Osteoblast (primary cell): ENCODE data around the gene C22orf31. TPM values are rescaled to one million over a fixed set of nuclear protein-coding genes. Genes with fewer than 3 reads are reported as not detected.

Experiments used
- DNase-seq: peaks from one replicate; pipeline ENCODE4 v3.0.0; 2011; ENCODE audit warnings: low spot score, mixed read lengths; ENCODE audit not compliant: insufficient read length; ENCODE audit errors: missing footprints
- H2AFZ ChIP-seq: 2 replicates; pipeline ENCODE4 v1.6.0; 2011; ENCODE audit warnings: mild to moderate bottlenecking, low read length
- H3K27ac ChIP-seq: 2 replicates; pipeline ENCODE4 v1.5.1; 2011; ENCODE audit warnings: mild to moderate bottlenecking, low read depth, low read length, moderate library complexity
- H3K27me3 ChIP-seq: 2 replicates; pipeline ENCODE4 v1.6.0; 2012; ENCODE audit warnings: mild to moderate bottlenecking, control low read depth, inconsistent platforms, low read length, moderate library complexity; ENCODE audit not compliant: insufficient read depth
- H3K36me3 ChIP-seq: 2 replicates; pipeline ENCODE4 v1.5.1; 2011; ENCODE audit warnings: mild to moderate bottlenecking, low read length, control low read depth, moderate library complexity; ENCODE audit not compliant: insufficient read depth
- H3K4me1 ChIP-seq: 2 replicates; pipeline ENCODE4 v1.5.1; 2011; ENCODE audit warnings: mild to moderate bottlenecking, low read length, control low read depth, moderate library complexity; ENCODE audit not compliant: insufficient read depth
- H3K4me2 ChIP-seq: 2 replicates; pipeline ENCODE4 v1.6.0; 2011; ENCODE audit warnings: mild to moderate bottlenecking, low read length; ENCODE audit not compliant: insufficient read depth
- H3K4me3 ChIP-seq: fragments of 200-600 bp; sonication (generic); 3 replicates; pipeline ENCODE4 v1.5.1; 2012; ENCODE audit warnings: mild to moderate bottlenecking, low read length, inconsistent platforms; ENCODE audit not compliant: insufficient read depth
- H3K79me2 ChIP-seq: 2 replicates; pipeline ENCODE4 v1.6.0; 2012; ENCODE audit warnings: mild to moderate bottlenecking, low read length, control low read depth, inconsistent platforms; ENCODE audit not compliant: insufficient read depth
- H3K9me3 ChIP-seq: 2 replicates; pipeline ENCODE4 v1.5.1; 2011; ENCODE audit warnings: low read depth, low read length, control low read depth
- H4K20me1 ChIP-seq: 2 replicates; pipeline ENCODE4 v1.6.0; 2012; ENCODE audit warnings: mild to moderate bottlenecking, low read length, control low read depth; ENCODE audit not compliant: insufficient read depth
- CTCF ChIP-seq: IDR thresholded peaks from 2 replicates; pipeline ENCODE4 v1.5.1; 2011; ENCODE audit warnings: mild to moderate bottlenecking, low read depth, low read length, moderate library complexity; ENCODE audit errors: extremely low read depth
- total RNA-seq: library from RNA; depleted of rRNA; stranded (reverse); fragments of >200 nt; gene quantifications from 2 replicates; pipeline ENCODE4 v1.2.3, GENCODE V29; 2012

Gene C22orf31
- total RNA-seq, 1 donor, result not detected

- no peak for TF ChIP-seq CTCF
- H3K36me3 ChIP-seq, result no peaks in the 10 kb centered on the region
- H3K4me3 ChIP-seq, result no peak overlapping the region
- DNase-seq, result no peak
- H4K20me1 ChIP-seq, result peaks cover 6% of the 10 kb centered on the region
- no peak overlapping the region for H3K4me2 ChIP-seq
- peaks cover 5% of the 10 kb centered on the region for H3K4me1 ChIP-seq
- H3K27me3 ChIP-seq, result no peaks in the 10 kb centered on the region
- H3K79me2 ChIP-seq, result no peaks in the 10 kb centered on the region
- no peak overlapping the region for H3K27ac ChIP-seq
- no peaks in the 10 kb centered on the region for H3K9me3 ChIP-seq
- H2AFZ ChIP-seq, result no peak overlapping the region
These were observed 46.9 kb downstream of the C22orf31 start for GRCh38 chr22:29014773-29015172.

GRCh38 chr22:29014293-29014692, 47.3 kb downstream of the C22orf31 start:
- H3K4me1 ChIP-seq, result peaks cover 5% of the 10 kb centered on the region
- no peak for DNase-seq
- H2AFZ ChIP-seq, result no peak overlapping the region
- H3K27ac ChIP-seq, result no peak overlapping the region
- no peak for TF ChIP-seq CTCF
- no peaks in the 10 kb centered on the region for H3K27me3 ChIP-seq
- H3K79me2 ChIP-seq, result no peaks in the 10 kb centered on the region
- H4K20me1 ChIP-seq, result peaks cover 6% of the 10 kb centered on the region
- H3K36me3 ChIP-seq, result no peaks in the 10 kb centered on the region
- H3K9me3 ChIP-seq, result no peaks in the 10 kb centered on the region
- H3K4me2 ChIP-seq, result no peak overlapping the region
- no peak overlapping the region for H3K4me3 ChIP-seq

GRCh38 chr22:29012952-29013351, 48.7 kb downstream of the C22orf31 start:
- H3K4me1 ChIP-seq, result peaks cover 5% of the 10 kb centered on the region
- no peak overlapping the region for H3K4me2 ChIP-seq
- no peaks in the 10 kb centered on the region for H3K9me3 ChIP-seq
- H3K27ac ChIP-seq, result no peak overlapping the region
- H3K27me3 ChIP-seq, result no peaks in the 10 kb centered on the region
- H3K36me3 ChIP-seq, result no peaks in the 10 kb centered on the region
- H3K4me3 ChIP-seq, result no peak overlapping the region
- H4K20me1 ChIP-seq, result peaks cover 6% of the 10 kb centered on the region
- no peaks in the 10 kb centered on the region for H3K79me2 ChIP-seq
- no peak overlapping the region for H2AFZ ChIP-seq
- no peak for TF ChIP-seq CTCF
- no peak for DNase-seq

- Histone ChIP-seq H3K27me3 (no peaks in the 10 kb centered on the region), H2AFZ (no peak overlapping the region), H3K79me2 (no peaks in the 10 kb centered on the region), H3K36me3 (no peaks in the 10 kb centered on the region), H3K9me3 (no peaks in the 10 kb centered on the region), H3K4me2 (no peak overlapping the region), H3K4me3 (no peak overlapping the region), H3K4me1 (peaks cover 5% of the 10 kb centered on the region), H4K20me1 (peaks cover 6% of the 10 kb centered on the region), H3K27ac (no peak overlapping the region)
- no peak for TF ChIP-seq CTCF
- no peak for DNase-seq
These were observed 49.6 kb downstream of the C22orf31 start for GRCh38 chr22:29012101-29012433.
